B cell (primary cell): ENCODE data around the gene BRPF3. TPM values are rescaled to one million over a fixed set of nuclear protein-coding genes. Genes with fewer than 3 reads are reported as not detected.

ENCODE experiments used
- ATAC-seq: fragments of 200-7000 bp; cut with Tn5 transposase; one replicate; pipeline ENCODE4 v1.10.0; 2021; ENCODE audit warnings: low read depth, mild to moderate bottlenecking, moderate number of reproducible peaks, moderate library complexity
- CTCF ChIA-PET: fragments of 350-600 bp; sonication (Branson Sonifier 250); formaldehyde crosslinking; loops from one replicate; lab custom pipeline; 2021; ENCODE audit warnings: antibody characterized with exemption, inconsistent platforms; lab: Charles Lee
- POLR2A ChIA-PET: fragments of 350-600 bp; sonication (Branson Sonifier 250); formaldehyde crosslinking; loops from one replicate; lab custom pipeline; 2021; ENCODE audit warnings: antibody characterized with exemption; lab: Charles Lee
- DNase-seq: peaks from one replicate; pipeline ENCODE4 v3.0.0; 2013
- H2AFZ ChIP-seq: 2 replicates; pipeline ENCODE4 v1.6.1; 2012; ENCODE audit warnings: mild to moderate bottlenecking, low read depth, low read length; ENCODE audit not compliant: insufficient read depth, poor library complexity, severe bottlenecking
- H3K27ac ChIP-seq, 2 donors: 1 replicate in 1 of 2; 2 replicates in 1 of 2; pipeline ENCODE4 v1.5.1; 2012 to 2013; ENCODE audit warnings: low read length in 2 of 2, mild to moderate bottlenecking in 2 of 2, moderate library complexity in 1 of 2
- H3K27me3 ChIP-seq, 4 experiments: fragments of 200-600 bp in 1 of 4; sonication (generic) in 1 of 4; replicated peaks in 1 of 4; 1 replicate in 2 of 4; 2 replicates in 2 of 4; pipeline versions ENCODE4 v1.6.1 to v1.7.0; 2013 to 2016; ENCODE audit warnings: low read length in 3 of 4, mild to moderate bottlenecking in 2 of 4, mixed read lengths in 1 of 4, moderate library complexity in 1 of 4; ENCODE audit not compliant: insufficient read depth in 4 of 4, control insufficient read depth in 3 of 4; ENCODE audit errors: control extremely low read depth in 1 of 4
- H3K36me3 ChIP-seq, 2 experiments: replicated peaks in 1 of 2; 1 replicate in 1 of 2; 2 replicates in 1 of 2; pipeline versions ENCODE4 v1.6.1 to v1.7.1; 2013; ENCODE audit warnings: low read length in 1 of 2; ENCODE audit not compliant: insufficient read depth in 2 of 2, control insufficient read depth in 1 of 2; ENCODE audit errors: control extremely low read depth in 1 of 2, extremely low read depth in 1 of 2
- H3K4me1 ChIP-seq, 2 donors: fragments of 200-600 bp in 1 of 2; sonication (generic) in 1 of 2; 1 replicate in 1 of 2; 2 replicates in 1 of 2; pipeline versions ENCODE4 v1.5.1 to v1.6.1; 2013 to 2017; ENCODE audit warnings: low read length in 2 of 2; ENCODE audit not compliant: control insufficient read depth in 2 of 2, insufficient read depth in 2 of 2
- H3K4me2 ChIP-seq: replicated peaks from 2 replicates; pipeline ENCODE3; 2012; ENCODE audit warnings: mild to moderate bottlenecking, low read depth, low read length; ENCODE audit not compliant: poor library complexity, severe bottlenecking
- H3K4me3 ChIP-seq, 5 experiments: fragments of 200-600 bp in 1 of 5; sonication (generic) in 1 of 5; 1 replicate in 3 of 5; 2 replicates in 2 of 5; pipeline versions ENCODE4 v1.5.1 to v1.7.0; 2011 to 2016; ENCODE audit warnings: low read length in 4 of 5, mild to moderate bottlenecking in 4 of 5, low read depth in 2 of 5, control low read depth in 1 of 5, moderate library complexity in 1 of 5; ENCODE audit not compliant: insufficient read depth in 1 of 5; ENCODE audit errors: control extremely low read depth in 1 of 5, extremely low read depth in 1 of 5
- H3K79me2 ChIP-seq: fragments of 200-600 bp; sonication (generic); one replicate; pipeline ENCODE4 v1.6.0; 2016; ENCODE audit warnings: low read length; ENCODE audit not compliant: control insufficient read depth, insufficient read depth
- H3K9ac ChIP-seq: fragments of 200-600 bp; sonication (generic); 2 replicates; pipeline ENCODE4 v1.6.1; 2017; ENCODE audit warnings: mild to moderate bottlenecking, low read length, moderate library complexity
- H3K9me3 ChIP-seq, 3 donors: one replicate each; pipeline versions ENCODE4 v1.6.1 to v1.7.1; 2013; ENCODE audit warnings: low read length in 2 of 3; ENCODE audit not compliant: control insufficient read depth in 2 of 3, insufficient read depth in 1 of 3; ENCODE audit errors: control extremely low read depth in 1 of 3
- H4K20me1 ChIP-seq: 2 replicates; pipeline ENCODE4 v1.6.0; 2012; ENCODE audit warnings: mild to moderate bottlenecking, low read length; ENCODE audit not compliant: insufficient read depth, control insufficient read depth, poor library complexity, severe bottlenecking
- H3K27ac Mint-ChIP-seq: one replicate; pipeline ENCODE4 v1.8.0; 2021; ENCODE audit warnings: mixed read lengths
- H3K27me3 Mint-ChIP-seq: one replicate; pipeline ENCODE4 v1.8.0; 2021; ENCODE audit warnings: mixed read lengths
- H3K4me1 Mint-ChIP-seq: one replicate; pipeline ENCODE4 v1.8.0; 2021; ENCODE audit warnings: mixed read lengths
- H3K4me3 Mint-ChIP-seq: one replicate; pipeline ENCODE4 v1.8.0; 2021; ENCODE audit warnings: mixed read lengths
- H3K9me3 Mint-ChIP-seq: one replicate; pipeline ENCODE4 v1.8.0; 2022; ENCODE audit warnings: mixed read lengths; ENCODE audit not compliant: insufficient read depth
- CTCF ChIP-seq: fragments of 200-600 bp; IDR thresholded peaks from one replicate; pipeline ENCODE4 v1.8.0; 2022; ENCODE audit warnings: antibody characterized with exemption, mild to moderate bottlenecking
- EZH2 ChIP-seq: IDR thresholded peaks from 2 replicates; pipeline ENCODE4 v1.6.1; 2012; ENCODE audit warnings: borderline replicate concordance, low read depth, mild to moderate bottlenecking, moderate library complexity, low read length; ENCODE audit not compliant: insufficient read depth, poor library complexity, severe bottlenecking
- WGBS: methylation state at CpG from one replicate; pipeline ENCODE4 v1.1.5; 2013; ENCODE audit warnings: missing lambda C conversion rate; ENCODE audit not compliant: insufficient coverage; 5-methylcytosine and 5-hydroxymethylcytosine counted together
- intact Hi-C: fragments of 100-400 bp; cut with micrococcal nuclease; formaldehyde crosslinking; loops from one replicate; pipeline ENCODE4 v1.10.0; 2022
- polyA plus RNA-seq: library from polyadenylated mRNA; depleted of rRNA; stranded (reverse); fragments of >200 nt; gene quantifications from 2 replicates; pipeline ENCODE4 v1.2.3, GENCODE V29; 2012
- total RNA-seq, 2 donors: library from RNA; stranded (reverse); fragments of 120-200 nt in 1 of 2; gene quantifications; 1 replicate in 1 of 2; 2 replicates in 1 of 2; pipeline versions ENCODE4 v1.2.3 to v1.2.4, GENCODE V29; 2013 to 2022

Gene BRPF3
- total and polyA plus RNA-seq, 2 donors (not counting 1 experiment from before 2014, with no cell fraction given): 17.1 to 29.4 TPM

DNA sequence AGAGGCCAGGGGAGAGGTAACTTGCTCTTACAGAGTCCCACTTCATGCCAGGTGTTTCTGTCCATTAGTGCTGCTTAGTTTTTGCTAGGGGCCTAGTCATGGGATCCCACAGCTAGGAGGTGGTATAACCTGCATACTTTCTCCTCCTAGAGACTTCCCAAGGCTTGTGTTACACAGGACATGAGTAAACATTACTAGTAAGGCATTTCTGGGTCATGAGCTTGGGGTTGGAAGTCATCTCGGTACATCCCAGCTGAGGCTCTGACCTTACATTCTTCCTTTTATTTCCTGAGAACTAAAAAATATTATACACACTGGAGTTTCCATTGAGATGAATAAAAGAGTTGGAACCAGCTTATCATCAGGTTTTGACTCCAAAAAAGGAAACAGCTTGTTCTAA lies 52.4 kb downstream of the BRPF3 start:
- TF ChIP-seq CTCF: no peak

DNA sequence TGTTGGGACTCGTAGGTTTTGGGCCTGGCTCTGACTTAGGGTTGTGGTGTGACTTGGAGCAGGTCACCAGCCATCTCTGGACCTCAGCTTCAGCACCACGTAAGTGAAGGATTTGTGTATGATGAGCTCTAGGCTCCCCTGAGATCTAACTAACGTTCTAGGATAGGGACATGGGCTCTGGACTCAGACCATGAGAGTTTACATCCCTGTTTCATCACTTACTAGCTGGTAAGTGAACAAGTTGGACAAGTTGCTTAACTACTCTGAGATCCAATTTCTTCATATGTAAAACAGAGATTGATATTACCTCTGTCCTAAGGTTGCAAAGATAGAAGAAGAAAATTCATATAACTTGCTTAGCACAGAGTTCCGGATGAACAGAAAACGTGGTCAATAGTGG lies 53.0 kb downstream of the BRPF3 start:
- WGBS: 86% methylated on average over 1 of the region's 5 CpGs
- H3K27ac ChIP-seq: no peak overlapping the region
- intact Hi-C loops: no loop called here
- H3K4me1 ChIP-seq: peaks cover 0 to 7% of the 10 kb centered on the region in 2 donors
- no peak for DNase-seq
- ChIA-PET CTCF (no interaction called here), POLR2A (no interaction called here)
- no peaks in the 10 kb centered on the region for H4K20me1 ChIP-seq
- Mint-ChIP-seq H3K27ac (no peak overlapping the region), H3K4me3 (no peak overlapping the region), H3K9me3 (no peaks in the 10 kb centered on the region), H3K4me1 (peaks cover 8% of the 10 kb centered on the region), H3K27me3 (peaks cover 5% of the 10 kb centered on the region)
- H3K4me3 ChIP-seq: no peak overlapping the region
- no peak overlapping the region for H2AFZ ChIP-seq
- no peaks in the 10 kb centered on the region for H3K9me3 ChIP-seq
- no peak overlapping the region for H3K4me2 ChIP-seq
- no peak for TF ChIP-seq EZH2
- no peak for TF ChIP-seq CTCF
- H3K79me2 ChIP-seq: no peaks in the 10 kb centered on the region
- no peak overlapping the region for H3K9ac ChIP-seq
- no peaks in the 10 kb centered on the region for H3K36me3 ChIP-seq
- ATAC-seq: no peak
- H3K27me3 ChIP-seq: no peaks in the 10 kb centered on the region

More for the DNA sequence above, 52.4 kb downstream of the BRPF3 start:
- no peak overlapping the region for H3K4me3 ChIP-seq
- Mint-ChIP-seq H3K9me3 (no peaks in the 10 kb centered on the region), H3K4me3 (no peak overlapping the region), H3K27me3 (peaks cover 5% of the 10 kb centered on the region), H3K27ac (no peak overlapping the region), H3K4me1 (peaks cover 8% of the 10 kb centered on the region)
- H3K36me3 ChIP-seq: no peaks in the 10 kb centered on the region
- peaks cover 0 to 7% of the 10 kb centered on the region in 2 donors for H3K4me1 ChIP-seq
- no peak overlapping the region for H2AFZ ChIP-seq
- H3K27me3 ChIP-seq: no peaks in the 10 kb centered on the region
- ChIA-PET POLR2A (no interaction called here), CTCF (no interaction called here)
- no peaks in the 10 kb centered on the region for H3K79me2 ChIP-seq
- no peak for DNase-seq
- no peak overlapping the region for H3K27ac ChIP-seq
- H3K4me2 ChIP-seq: no peak overlapping the region
- intact Hi-C loops: no loop called here
- ATAC-seq: no peak
- no CpG with 5 or more reads among the region's 1 CpG for WGBS
- H3K9me3 ChIP-seq: no peaks in the 10 kb centered on the region
- no peak overlapping the region for H3K9ac ChIP-seq
- no peaks in the 10 kb centered on the region for H4K20me1 ChIP-seq
